Measurements from ENCODE around the gene GGTLC3.
"Not testable (repeated sequence)": the region's sequence is repeated elsewhere in the genome, so short reads cannot be mapped to it uniquely, and the experiment has no call there.

Gene GGTLC3

DNA sequence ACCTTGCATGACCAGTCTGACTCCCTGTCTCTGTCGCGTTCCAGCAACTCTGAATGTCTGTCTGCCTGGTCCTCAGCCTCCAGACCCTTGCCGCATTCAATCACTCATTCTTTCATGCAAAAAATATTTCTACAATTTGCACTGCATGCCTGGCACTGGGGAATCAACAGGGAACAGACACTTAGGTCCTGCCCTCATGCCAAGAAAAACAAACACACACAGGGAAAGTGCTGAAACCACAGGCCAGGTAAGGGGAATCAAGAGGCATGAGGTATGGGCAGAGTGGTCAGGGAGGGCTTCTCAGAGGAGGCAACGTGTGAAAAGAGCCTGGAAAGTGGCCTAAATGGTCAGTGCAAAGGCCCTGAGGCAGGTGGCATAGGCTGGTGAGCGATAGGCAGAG, at the start of gene GGTLC3:
GGTLC3 (minus strand) TSS at position 101 of the 400 bp plus-strand sequence. CDS start 264 bp downstream, outside the sequence.
- not testable (repeated sequence) for DNase-seq

DNA sequence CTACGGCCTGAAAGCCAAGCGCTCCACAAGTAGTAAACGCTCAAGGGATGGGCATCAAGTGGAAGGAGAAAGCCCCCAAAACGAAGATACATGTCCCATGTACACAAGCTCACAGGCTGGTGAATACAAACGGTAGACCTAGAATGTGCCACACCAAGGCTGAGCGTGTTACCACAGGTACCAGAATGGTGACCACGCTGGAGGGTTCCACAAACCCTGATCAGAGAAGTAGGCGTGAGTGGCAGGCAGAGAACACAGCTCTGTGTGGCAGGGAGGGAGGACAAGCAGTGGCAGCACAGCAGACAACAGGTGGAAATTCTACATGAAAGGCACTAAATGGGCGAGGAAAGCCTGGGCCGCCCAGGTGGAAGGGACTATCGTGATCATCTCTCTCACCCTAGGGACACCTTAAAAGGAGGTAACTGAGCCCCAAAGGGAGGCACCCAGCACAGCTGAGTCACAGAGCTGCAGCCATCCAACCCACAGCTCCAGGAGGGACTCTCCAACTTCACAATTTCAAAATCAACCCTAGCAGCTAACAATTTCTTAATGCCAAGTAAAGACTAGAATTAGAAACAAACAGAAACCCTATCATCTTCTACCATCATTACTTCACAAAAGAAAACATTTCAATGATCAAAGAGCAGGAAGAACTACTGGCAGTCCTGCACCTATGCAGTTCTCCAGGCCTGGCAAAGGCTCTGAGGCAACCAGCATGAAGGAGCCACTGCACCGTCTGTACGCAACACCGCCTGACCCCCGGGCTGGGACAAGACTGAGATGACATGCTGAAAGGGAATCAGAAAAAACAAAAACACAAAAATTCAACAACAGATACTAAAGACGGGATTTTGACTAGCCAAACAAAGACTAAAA, 42.4 kb upstream of the GGTLC3 start:
- DNase-seq = not testable (repeated sequence)

DNA sequence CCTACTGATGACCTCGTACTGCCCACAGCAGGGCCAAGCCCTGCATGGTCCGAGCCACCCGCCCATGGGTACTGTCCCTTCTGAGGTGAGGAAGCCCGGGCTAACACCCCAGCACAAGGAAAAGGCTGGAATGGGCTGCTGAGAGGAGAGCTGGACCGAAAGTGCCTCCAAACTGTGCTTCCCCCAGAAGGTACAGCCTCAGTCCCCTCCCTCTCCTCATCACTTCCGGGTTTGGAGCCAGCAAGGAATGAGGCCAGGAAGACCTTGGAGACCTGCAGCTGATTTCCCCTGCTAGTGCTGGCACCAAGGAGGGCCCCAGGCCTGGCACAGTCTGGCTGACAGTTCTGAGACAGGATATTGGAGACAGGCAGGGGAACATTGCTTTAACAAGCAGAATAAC, 41.0 kb upstream of the GGTLC3 start:
- DNase-seq = not testable (repeated sequence)

DNA sequence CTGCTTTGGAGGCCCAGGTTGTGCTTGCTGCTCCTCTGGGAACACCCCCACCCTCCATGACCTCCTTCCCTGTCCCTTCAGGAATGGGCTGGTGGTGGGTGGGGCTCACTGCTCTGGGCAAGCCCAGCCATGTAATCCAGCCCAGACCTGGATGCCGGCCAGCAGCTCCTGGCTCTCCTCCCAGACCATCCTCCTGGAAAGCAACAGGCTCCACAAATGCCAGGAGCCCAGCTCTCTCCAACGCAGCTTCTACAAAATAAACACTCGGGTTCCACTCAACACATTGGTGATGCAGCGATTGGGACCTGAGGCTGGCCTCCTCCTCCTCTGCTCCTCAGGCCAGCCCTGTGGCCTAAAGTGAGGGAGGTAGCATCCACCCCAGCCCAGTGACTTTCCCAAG, 40.6 kb upstream of the GGTLC3 start:
- DNase-seq = not testable (repeated sequence)

DNA sequence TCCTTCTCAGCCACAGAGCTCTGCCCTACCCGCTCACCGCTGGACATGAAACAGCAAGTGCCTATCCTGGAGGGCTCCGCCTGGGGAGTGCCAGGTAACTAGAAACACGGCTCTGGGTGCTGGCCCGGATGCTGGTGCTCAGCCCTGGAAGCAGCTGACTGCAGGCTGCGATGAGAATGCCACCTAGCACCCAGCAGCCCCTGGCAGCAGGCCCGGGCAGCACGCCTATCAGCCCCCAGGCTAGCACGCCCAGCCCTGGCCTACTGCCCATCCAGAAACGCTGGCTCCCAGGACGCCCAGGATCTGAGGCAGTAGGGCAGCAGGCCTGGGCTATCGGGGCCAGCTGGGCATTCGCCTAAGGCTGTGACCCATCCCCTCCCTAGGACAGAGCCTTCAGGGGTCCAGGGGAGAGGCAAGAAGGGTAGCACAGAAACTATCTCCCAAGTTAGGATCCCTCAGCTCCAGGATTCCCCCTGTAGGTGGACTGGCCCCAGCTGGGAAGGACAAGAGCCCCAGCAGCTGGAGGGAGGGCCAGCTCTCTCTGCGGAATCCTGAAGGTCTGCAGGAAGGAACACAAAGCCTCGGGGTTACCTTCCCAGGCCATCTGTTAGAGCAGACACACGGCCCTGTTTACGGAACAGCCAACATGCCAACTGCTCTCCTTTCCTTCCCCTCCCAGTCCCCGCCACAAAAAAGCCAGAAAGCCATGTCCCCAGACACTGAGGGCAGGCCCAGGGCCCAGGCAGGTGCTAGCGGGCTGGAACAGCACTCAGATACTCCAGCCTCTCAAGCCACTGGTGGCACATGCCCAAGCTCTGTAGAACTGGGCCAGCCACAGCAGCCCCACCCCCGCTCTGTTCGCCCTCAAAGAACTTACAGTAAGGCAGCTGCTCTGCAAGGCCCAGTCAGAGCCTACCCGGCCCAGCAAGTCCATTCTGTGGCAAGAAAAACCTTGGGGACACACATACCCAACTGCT, 36.6 kb upstream of the GGTLC3 start:
- not testable (repeated sequence) for DNase-seq

DNA sequence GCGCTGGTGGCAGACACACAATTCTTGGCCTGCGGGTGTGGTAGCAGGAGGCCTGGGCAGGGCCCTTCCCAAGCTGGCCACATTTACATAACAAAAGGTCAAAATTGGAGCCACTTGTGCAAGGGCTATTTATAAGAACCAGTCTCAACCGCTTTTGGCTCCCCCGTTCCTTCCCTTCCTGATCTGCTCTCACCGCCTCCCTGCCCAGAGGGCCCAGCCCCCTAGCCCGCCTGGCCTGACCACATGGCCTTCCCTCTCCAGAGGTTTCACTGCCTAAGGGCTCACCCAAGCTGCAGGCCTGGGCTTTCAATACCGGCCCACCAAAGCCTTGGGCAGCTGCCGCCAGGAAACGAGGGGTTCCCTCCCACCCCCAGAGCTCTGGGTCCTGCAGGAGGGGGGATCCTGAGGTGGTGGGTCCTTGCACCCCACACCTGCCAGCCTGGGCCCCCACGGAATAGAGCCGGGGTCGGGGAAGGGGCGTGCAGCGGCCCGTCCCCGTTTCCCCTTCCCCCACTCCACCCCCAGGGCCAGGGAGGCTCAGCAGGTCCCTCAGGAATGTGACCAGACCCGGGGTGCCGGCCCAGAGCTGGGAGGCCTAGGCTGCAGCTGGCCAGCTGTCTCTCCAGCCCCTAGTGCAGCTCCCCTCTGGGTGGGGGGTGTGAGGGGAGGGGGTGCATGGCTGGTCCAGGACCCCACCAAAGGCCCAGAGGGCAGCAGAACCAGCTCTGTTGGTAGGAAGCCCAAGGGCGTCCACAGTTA, 35.1 kb upstream of the GGTLC3 start:
- not testable (repeated sequence) for DNase-seq

DNA sequence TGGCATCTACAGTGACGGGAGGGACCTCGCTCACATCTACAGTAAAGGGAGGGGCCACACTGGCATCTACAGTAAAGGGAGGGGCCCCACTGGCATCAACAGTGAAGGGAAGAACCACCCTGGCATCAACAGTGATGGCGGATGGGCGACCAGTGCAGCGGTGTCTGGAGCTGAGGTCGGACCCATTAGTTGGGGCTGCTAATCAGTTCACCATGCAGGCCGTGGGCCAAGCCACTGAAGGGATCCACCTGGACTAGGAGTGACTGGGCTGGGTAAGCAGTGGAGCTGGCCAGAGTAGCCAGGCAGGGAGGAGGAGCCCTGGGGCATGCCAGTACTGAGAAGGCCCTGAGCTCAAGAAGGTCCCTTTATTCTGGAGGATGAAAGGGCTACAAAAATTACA, 33.1 kb upstream of the GGTLC3 start:
- not testable (repeated sequence) for DNase-seq

DNA sequence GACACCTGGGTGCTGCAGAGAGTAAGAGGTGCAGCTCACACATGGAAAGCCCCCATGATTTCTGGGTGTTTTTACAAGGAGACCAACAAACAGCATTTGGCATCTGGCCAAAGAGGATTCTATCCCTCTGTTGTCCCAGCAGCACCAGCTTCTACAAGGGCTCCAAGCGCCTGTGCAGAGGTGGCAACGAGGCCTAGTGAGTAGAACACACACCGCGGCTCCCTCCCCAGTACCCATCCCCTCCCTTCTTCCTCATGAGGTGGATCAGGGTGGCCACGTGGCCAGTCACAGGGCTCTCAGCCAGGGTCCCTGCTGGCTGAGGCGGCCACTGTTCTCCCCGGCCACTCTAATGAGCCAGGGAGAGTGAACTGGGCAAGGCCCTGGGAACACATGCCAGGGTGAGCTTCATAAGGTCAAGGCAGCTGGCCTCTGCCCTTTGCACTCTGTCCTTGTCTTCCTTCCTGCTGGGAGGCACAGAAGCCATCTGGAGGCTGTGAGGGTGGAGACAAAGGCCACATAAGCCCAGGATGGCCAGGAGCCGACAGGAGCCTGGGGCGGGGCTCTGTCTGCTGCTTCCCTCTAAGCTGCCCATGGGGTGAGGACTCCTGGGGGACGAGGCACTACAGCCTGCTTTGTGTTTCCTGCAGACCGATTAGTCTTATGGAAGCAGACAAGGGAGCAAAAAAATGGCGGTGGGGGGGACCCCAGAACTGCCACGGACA, 31.7 kb upstream of the GGTLC3 start:
- DNase-seq = not testable (repeated sequence)

DNA sequence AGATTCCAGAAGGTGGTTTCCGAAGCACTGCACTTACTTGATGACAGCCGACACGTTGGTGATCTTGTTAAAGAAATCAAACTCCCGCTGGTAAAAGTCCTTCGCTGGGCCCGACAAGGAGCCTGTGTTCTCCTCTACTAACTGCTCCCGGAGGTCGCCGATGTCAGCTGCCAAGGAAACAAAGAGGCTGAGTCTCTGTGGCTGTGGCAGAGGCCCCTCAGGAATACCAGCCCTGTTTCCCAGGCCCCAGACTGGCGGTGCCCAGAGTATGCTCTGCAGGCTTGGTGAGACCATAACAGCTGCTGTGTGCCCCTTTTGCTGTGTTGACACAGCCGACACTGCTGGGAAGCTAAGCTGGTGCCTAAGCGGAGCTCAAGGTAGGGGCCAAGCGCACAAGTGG, 26.7 kb upstream of the GGTLC3 start:
- DNase-seq = not testable (repeated sequence)

DNA sequence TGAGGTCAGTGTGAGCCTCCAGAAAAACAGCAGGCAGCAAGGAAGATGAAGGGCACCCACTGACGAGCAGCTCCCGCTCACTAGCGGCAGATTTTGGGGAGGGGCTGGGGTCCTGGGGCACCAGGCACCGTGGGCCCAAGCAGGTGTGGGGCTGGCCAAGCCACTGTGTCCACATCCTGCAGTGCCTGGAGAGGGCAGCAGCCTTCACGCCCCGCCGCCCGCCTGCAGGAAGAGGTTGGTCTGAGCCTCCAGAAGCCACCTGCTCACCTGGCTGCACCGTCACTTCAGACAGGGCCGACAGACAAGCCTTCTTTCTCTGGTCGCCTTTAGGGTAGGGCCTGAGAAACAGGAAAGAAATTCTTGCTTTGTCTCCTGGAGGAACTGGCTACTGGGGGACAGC, 25.4 kb upstream of the GGTLC3 start:
- not testable (repeated sequence) for DNase-seq

DNA sequence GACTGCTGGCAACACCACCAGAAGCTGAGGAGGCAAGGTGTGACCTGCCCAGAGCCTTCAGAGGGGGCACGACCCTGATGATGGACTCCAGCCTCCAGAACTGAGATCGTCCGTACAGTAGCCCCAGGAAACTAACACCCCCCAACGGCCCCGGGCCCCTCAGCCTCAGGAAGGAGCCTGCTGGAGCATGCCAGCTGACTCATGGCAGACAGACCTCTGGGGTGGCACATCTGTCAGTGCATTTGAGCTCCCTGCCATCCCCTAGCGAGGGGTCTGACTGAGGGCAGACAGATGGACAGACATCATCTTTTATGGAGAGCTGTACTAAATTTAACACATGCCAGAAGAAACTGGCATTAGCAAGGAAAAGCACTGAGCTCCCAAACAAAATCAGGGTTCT, 22.0 kb upstream of the GGTLC3 start:
- DNase-seq = not testable (repeated sequence)

DNA sequence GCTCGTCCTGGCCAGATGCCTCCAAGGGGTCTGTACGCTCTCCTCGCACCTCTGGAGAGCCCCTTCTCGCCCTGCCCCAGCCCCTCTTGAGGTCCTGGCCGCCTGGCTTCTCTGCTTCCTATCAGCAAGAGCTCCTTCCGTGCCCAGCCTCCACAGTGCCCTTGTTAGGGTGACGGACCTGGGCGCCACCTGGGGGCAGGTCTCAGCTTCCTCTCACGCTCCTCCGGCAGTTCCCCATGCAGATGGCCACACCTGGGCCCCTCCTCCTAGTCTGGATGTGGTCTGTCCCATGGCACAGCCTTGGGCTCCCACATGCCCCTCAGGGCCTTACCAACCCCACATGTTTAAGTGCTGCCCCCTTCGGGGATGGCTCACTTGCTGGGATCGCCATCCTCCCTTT, 16.4 kb upstream of the GGTLC3 start:
- not testable (repeated sequence) for DNase-seq

DNA sequence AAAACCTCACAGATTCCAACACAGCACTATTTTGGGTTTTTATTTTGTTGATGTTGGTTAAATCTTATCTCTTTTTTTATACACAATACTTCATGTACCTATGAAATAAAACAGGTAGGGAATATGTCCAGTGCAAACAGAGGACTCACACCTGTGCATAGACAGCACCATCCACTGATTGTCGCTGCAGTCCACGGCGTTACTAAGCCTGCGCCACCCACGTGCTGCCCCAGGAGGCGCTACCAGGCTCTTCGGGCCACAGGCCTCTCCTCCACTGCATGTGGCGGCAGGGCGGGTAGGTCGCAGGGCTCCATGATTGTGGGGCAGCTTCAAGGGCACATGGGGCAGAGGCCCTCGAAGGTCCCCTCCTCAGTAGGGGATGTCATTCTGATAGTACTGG, 15.7 kb upstream of the GGTLC3 start:
- DNase-seq = not testable (repeated sequence)

DNA sequence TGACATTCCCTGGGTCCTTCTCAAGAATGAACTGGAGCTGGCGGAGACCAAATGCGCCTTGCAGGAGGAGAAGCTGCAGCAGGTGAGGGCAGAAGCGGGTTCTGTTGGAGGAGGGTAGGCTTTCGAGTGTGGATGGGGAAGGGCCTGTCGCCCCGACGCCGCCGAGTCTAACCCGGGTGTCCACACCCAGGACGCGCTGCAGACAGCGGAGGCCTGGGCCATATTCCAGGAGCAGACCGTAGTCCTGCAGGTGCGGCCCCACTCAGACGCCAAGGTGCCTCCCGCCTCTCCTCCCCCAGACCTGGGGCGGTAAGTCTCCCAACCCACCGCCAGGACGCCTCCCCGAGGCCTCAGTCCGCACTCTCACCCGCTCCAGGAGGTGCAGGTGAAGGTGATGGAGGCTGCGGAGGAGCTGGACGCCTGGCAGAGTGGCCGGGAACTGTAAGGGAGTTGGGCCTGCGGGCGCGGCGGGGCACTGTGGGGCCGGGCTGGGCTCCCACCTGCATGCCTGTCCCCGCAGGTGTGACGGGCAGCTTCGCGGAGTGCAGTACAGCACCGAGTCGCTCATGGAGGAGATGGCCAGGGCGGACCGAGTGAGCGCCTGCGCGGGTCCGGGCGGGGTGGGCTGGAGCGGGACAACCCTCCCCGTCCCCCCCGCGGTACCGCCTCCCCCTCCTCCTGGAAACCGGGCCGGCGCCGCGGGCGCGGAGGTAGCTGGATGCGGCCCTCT, 11.6 kb upstream of the GGTLC3 start:
- DNase-seq = not testable (repeated sequence)

DNA sequence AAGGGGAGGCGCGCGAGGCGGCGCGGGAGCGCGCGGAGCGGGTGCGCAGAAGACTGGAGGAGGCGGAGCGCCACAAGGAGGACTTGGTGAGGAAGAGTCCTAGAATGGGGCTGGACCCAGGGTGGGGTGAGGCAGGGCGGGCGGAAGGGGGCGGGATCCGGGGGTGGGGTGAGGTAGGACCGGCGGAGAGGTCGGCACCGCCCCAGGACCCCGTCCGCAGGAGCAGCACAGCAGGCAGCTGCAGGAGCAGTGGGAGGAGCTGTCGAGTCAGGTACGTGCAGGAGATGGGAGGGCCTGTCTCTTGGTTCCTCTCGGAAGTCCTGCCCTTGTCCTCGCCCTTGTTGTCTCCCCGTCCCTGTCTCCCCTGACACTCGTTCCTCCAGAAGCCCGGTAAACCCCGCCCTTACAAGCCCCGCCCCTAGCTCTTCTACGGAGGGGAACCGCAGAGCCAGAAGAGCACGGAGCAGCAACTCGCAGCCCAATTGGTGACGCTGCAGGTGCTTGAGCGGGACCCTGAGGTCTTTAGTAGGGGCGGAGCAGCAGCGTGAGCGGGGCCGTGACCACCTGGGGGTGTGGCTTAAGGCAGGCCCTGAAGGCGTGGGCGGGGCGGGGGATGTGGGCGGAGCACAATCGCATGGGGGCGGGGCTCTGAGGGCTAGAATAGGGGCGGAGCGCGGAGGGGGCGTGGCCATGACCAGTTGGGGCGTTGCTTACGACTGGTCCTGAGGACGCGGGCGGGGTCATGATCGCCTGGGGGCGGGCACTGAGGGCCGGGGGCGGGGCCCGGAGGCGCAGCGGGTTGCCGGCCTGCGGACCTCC, 10.8 kb upstream of the GGTLC3 start:
- peak; percentile 72 to 82 for DNase-seq

DNA sequence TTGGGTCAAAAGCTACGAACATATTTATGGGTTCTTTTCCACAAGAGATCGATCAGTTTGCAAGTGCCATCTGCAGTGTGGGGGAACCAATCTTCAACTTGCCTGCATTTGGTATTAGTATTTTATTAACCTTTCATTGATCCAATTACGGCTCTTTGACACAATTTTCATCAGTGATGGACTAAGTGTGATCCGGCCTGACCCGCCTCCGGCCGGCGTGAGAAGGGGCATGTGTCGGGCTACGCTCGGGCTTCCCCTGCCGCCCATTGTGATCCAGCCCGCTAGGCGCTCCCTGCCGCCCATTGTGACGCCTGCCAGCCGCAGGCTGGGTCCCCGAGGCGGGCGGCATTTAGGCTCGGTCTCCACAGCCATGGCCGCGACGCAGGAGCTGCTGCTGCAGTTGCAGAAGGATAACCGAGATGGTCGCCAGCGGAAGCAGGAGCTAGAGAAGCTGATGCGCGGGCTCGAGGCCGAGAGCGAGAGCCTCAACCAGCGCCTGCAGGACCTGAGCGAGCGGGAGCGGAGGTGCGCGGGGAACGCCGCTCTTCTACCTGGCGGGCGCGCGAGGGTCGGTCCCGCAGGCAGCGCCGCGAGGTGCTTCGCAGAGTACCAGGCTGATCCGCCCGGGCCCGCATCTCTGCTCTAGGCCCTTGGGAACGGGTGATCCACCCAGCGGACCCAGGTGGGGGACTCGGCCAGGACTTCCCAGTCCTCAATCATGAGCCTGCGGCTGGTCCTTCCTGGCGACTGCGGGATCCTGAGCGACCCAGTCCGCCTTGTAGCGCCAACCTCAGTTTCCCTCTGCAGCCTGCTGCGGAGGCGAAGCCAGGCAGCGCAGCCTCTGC, 10.0 kb upstream of the GGTLC3 start, which contains the start of gene TMEM191B:
TMEM191B (plus strand) TSS at position 51 of the 845 bp plus-strand sequence; CDS start at position 230, 179 bp downstream.
- not testable (repeated sequence) for DNase-seq

DNA sequence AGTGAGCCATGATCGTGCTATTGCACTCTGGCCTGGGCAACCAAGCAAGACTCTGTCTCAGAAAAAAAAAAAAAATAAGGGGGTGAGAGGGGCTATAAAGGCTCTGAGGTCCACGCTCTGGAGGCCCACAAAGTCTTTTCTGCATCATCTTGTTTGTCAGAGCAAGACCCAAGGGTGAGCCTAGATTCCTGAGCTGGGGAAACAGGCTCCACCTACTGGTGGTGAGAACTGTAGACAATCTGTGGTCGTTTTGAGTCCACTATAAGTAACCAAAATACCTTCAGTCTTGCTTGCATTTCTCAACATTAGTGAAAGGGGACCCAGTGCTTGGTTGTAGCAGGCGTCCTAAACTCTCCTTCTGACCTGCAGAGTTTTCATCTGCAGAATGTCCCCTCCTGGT, 5.4 kb upstream of the GGTLC3 start:
- not testable (repeated sequence) for DNase-seq

DNA sequence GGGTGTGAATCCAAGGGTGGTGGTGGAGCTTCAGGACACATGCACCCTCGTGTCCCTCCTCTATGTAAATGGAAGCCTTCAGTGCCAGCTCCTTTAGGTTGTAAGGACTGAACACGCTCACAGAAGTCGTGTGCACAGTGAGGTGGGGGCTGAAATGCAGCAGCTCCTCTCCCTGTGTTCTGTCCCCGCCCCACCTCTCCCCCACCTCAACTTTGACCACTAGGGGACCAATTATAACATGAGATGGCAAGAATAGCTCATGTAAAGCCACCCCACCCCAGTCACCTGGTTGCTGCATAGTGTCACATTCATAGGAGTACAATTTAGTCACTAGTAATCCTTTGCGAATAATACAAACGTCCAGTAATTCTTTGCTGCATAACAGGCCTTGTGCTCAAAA, 4.8 kb upstream of the GGTLC3 start:
- DNase-seq = not testable (repeated sequence)

DNA sequence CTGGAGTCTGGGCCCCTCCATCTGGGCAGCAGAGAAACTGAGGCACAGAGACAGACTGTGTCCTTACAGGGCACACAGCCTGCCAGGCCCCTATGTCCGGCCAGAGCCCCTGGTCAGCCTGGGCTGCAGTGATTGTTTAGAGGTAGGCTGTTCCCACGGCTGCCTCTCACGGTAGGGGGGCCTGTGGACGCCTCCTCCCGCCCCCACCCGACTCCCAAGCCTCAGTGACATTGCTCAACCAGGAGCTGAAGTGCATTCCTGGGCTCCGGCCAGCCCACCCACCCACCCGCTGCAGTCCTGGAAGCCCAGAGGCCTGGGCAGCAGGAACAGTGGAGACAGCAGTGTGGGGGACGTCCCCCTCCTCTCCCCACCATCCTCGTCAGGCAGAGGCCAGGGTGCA, 4.5 kb downstream of the GGTLC3 start:
- DNase-seq = not testable (repeated sequence)
